GM12872 (cell line): Measurements from ENCODE around the gene RBM33.

Experiments
- CTCF ChIP-seq: IDR thresholded peaks from 3 replicates; pipeline ENCODE4 v1.5.1; 2011; ENCODE audit warnings: low read depth, mild to moderate bottlenecking, low read length, moderate library complexity; ENCODE audit not compliant: insufficient read depth

The RBM33 gene

GRCh38 chr7:155619634-155620271 lies 24.7 kb upstream of the RBM33 start:
- no peak for TF ChIP-seq CTCF

GRCh38 chr7:155620497-155620896 lies 24.0 kb upstream of the RBM33 start:
- no peak for TF ChIP-seq CTCF

GRCh38 chr7:155621418-155621980 lies 23.0 kb upstream of the RBM33 start:
- no peak for TF ChIP-seq CTCF

GRCh38 chr7:155624412-155624811 lies 20.0 kb upstream of the RBM33 start:
- TF ChIP-seq CTCF: no peak

- no peak for TF ChIP-seq CTCF
These were observed 18.9 kb upstream of the RBM33 start for GRCh38 chr7:155625557-155625956.

GRCh38 chr7:155629171-155629570 lies 15.3 kb upstream of the RBM33 start:
- no peak for TF ChIP-seq CTCF

- TF ChIP-seq CTCF: no peak
These were observed 13.3 kb upstream of the RBM33 start for GRCh38 chr7:155631155-155631554.

GRCh38 chr7:155635817-155636216 lies 8.6 kb upstream of the RBM33 start:
- TF ChIP-seq CTCF: no peak
